CD14-positive monocyte (primary cell): Measurements from ENCODE around the gene C1orf226. TPM values are rescaled to one million over a fixed set of nuclear protein-coding genes. Genes with fewer than 3 reads are reported as not detected.
"Not testable (repeated sequence)": the region's sequence is repeated elsewhere in the genome, so short reads cannot be mapped to it uniquely, and the experiment has no call there.

Source experiments
- DNase-seq, 3 donors: peaks; one replicate each; pipeline ENCODE4 v3.0.0-alpha.2; 2011 to 2022
- H2AFZ ChIP-seq: 2 replicates; pipeline ENCODE4 v1.6.0; 2012; ENCODE audit warnings: mild to moderate bottlenecking, low read depth, low read length, inconsistent platforms; ENCODE audit not compliant: insufficient read depth, poor library complexity, severe bottlenecking
- H3K27ac ChIP-seq, 2 donors: 1 replicate in 1 of 2; 2 replicates in 1 of 2; pipeline ENCODE4 v1.5.1; 2012 to 2013; ENCODE audit warnings: low read length in 2 of 2, control low read depth in 1 of 2, inconsistent platforms in 1 of 2, low read depth in 1 of 2, mild to moderate bottlenecking in 1 of 2
- H3K27me3 ChIP-seq, 2 donors: one replicate each; pipeline versions ENCODE4 v1.6.0 to v1.6.1; 2011 to 2013; ENCODE audit warnings: low read length in 2 of 2; ENCODE audit not compliant: control insufficient read depth in 2 of 2, insufficient read depth in 2 of 2
- H3K36me3 ChIP-seq, 2 donors: replicated peaks in 1 of 2; 1 replicate in 1 of 2; 2 replicates in 1 of 2; pipeline versions ENCODE4 v1.5.1 to v1.6.1; 2012 to 2013; ENCODE audit warnings: low read length in 2 of 2, control low read depth in 1 of 2, inconsistent platforms in 1 of 2, mild to moderate bottlenecking in 1 of 2; ENCODE audit not compliant: insufficient read depth in 2 of 2, control insufficient read depth in 1 of 2
- H3K4me1 ChIP-seq, 2 donors: 1 replicate in 1 of 2; 2 replicates in 1 of 2; pipeline versions ENCODE4 v1.5.1 to v1.6.1; 2012 to 2013; ENCODE audit warnings: low read length in 2 of 2, control low read depth in 1 of 2, inconsistent platforms in 1 of 2, mild to moderate bottlenecking in 1 of 2, moderate library complexity in 1 of 2; ENCODE audit not compliant: insufficient read depth in 2 of 2, control insufficient read depth in 1 of 2
- H3K4me2 ChIP-seq: replicated peaks from 2 replicates; pipeline ENCODE3; 2012; ENCODE audit warnings: low read length, moderate library complexity, mild to moderate bottlenecking; ENCODE audit not compliant: poor library complexity, severe bottlenecking; ENCODE audit errors: extremely low read depth
- H3K4me3 ChIP-seq, 3 experiments: fragments of 200-600 bp in 1 of 3; sonication (generic) in 1 of 3; replicated peaks in 1 of 3; 1 replicate in 2 of 3; 2 replicates in 1 of 3; pipeline ENCODE4 v1.5.1; 2011 to 2013; ENCODE audit warnings: low read length in 3 of 3, mild to moderate bottlenecking in 3 of 3, control low read depth in 2 of 3, low read depth in 2 of 3, inconsistent platforms in 1 of 3, moderate library complexity in 1 of 3
- H3K79me2 ChIP-seq: 2 replicates; pipeline ENCODE4 v1.6.0; 2012; ENCODE audit warnings: mild to moderate bottlenecking, control low read depth, inconsistent platforms, low read length, moderate library complexity; ENCODE audit not compliant: insufficient read depth
- H3K9ac ChIP-seq: 2 replicates; pipeline ENCODE4 v1.6.0; 2017; ENCODE audit warnings: low read length, mild to moderate bottlenecking; ENCODE audit not compliant: insufficient read depth, poor library complexity, severe bottlenecking
- H3K9me3 ChIP-seq, 2 donors: replicated peaks in 1 of 2; 1 replicate in 1 of 2; 2 replicates in 1 of 2; pipeline versions ENCODE4 v1.5.1 to v1.6.1; 2012 to 2013; ENCODE audit warnings: low read length in 2 of 2, control low read depth in 1 of 2; ENCODE audit not compliant: control insufficient read depth in 1 of 2, insufficient read depth in 1 of 2
- H4K20me1 ChIP-seq: 2 replicates; pipeline ENCODE4 v1.6.0; 2012; ENCODE audit warnings: mild to moderate bottlenecking, low read length, control low read depth, moderate library complexity; ENCODE audit not compliant: insufficient read depth
- H3K27ac Mint-ChIP-seq, 7 donors: one replicate each; pipeline ENCODE4 v1.8.0; 2020; ENCODE audit warnings: mild to moderate bottlenecking in 7 of 7, mixed read lengths in 7 of 7, moderate library complexity in 6 of 7, inconsistent platforms in 2 of 7
- H3K27me3 Mint-ChIP-seq, 3 donors: one replicate each; pipeline ENCODE4 v1.8.0; 2021 to 2022; ENCODE audit warnings: low read depth in 3 of 3, mild to moderate bottlenecking in 3 of 3, mixed read lengths in 3 of 3, moderate library complexity in 3 of 3, inconsistent platforms in 1 of 3
- H3K36me3 Mint-ChIP-seq, 2 donors: one replicate each; pipeline ENCODE4 v1.8.0; 2020; ENCODE audit warnings: mixed read lengths in 2 of 2, inconsistent platforms in 1 of 2, mild to moderate bottlenecking in 1 of 2
- H3K4me1 Mint-ChIP-seq: one replicate; pipeline ENCODE4 v1.8.0; 2020; ENCODE audit warnings: mild to moderate bottlenecking, mixed read lengths
- H3K4me3 Mint-ChIP-seq, 2 donors: one replicate each; pipeline ENCODE4 v1.8.0; 2020; ENCODE audit warnings: mild to moderate bottlenecking in 2 of 2, mixed read lengths in 2 of 2, moderate library complexity in 1 of 2
- H3K9me3 Mint-ChIP-seq, 7 donors: one replicate each; pipeline ENCODE4 v1.8.0; 2020 to 2022; ENCODE audit warnings: mixed read lengths in 7 of 7, mild to moderate bottlenecking in 6 of 7, moderate library complexity in 6 of 7, inconsistent platforms in 2 of 7
- CTCF ChIP-seq: fragments of 200-600 bp; IDR thresholded peaks from one replicate; pipeline ENCODE4 v1.8.0; 2022; ENCODE audit warnings: antibody characterized with exemption, mild to moderate bottlenecking
- WGBS: methylation state at CpG from one replicate; pipeline ENCODE4 v1.1.5; 2013; ENCODE audit warnings: missing lambda C conversion rate; ENCODE audit not compliant: insufficient coverage; 5-methylcytosine and 5-hydroxymethylcytosine counted together
- intact Hi-C, 2 donors: fragments of 100-400 bp; cut with micrococcal nuclease; formaldehyde crosslinking; loops; one replicate each; pipeline versions ENCODE4 v1.15.0 to v1.15.1; 2023
- polyA plus RNA-seq, 3 donors: library from polyadenylated mRNA; depleted of rRNA in 1 of 3; unstranded in 2 of 3; stranded (reverse) in 1 of 3; fragments of 300-500 nt in 2 of 3; fragments of >200 nt in 1 of 3; fragmentation: Illumina TruSeq in 2 of 3; gene quantifications; 1 replicate in 2 of 3; 2 replicates in 1 of 3; pipeline ENCODE4 v1.2.3, GENCODE V29; 2012 to 2021

The C1orf226 gene
- polyA plus RNA-seq, 3 donors = 0.10 to 0.31 TPM; not detected in 1

- WGBS = 100% methylated on average over 1 of the region's 7 CpGs
- no peaks in the 10 kb centered on the region for H4K20me1 ChIP-seq
- Mint-ChIP-seq H3K4me1 (peaks cover 32% of the 10 kb centered on the region), H3K27ac (no peak overlapping the region), H3K4me3 (no peak overlapping the region), H3K27me3 (peaks cover 1 to 3% (median 3%) of the 10 kb centered on the region in 3 donors), H3K36me3 (no peaks in the 10 kb centered on the region), H3K9me3 (peaks cover 0 to 4% (median 2%) of the 10 kb centered on the region in 7 donors)
- no peaks in the 10 kb centered on the region for H3K27me3 ChIP-seq
- intact Hi-C loops = no loop called here
- DNase-seq = no peak
- H3K9ac ChIP-seq = no peak overlapping the region
- H3K4me1 ChIP-seq = peaks cover 16 to 23% of the 10 kb centered on the region in 2 donors
- no peaks in the 10 kb centered on the region for H3K36me3 ChIP-seq
- H2AFZ ChIP-seq = no peak overlapping the region
- H3K27ac ChIP-seq = no peak overlapping the region
- no peaks in the 10 kb centered on the region for H3K9me3 ChIP-seq
- H3K4me2 ChIP-seq = no peak overlapping the region
- TF ChIP-seq CTCF = no peak
- no peak overlapping the region for H3K4me3 ChIP-seq
- H3K79me2 ChIP-seq = no peaks in the 10 kb centered on the region
These were observed 36.1 kb downstream of the C1orf226 start for GRCh38 chr1:162417650-162418049.

- H3K27ac ChIP-seq, H3K9me3 ChIP-seq, H3K4me3 ChIP-seq, H3K79me2 ChIP-seq, H2AFZ ChIP-seq, H3K36me3 ChIP-seq, H4K20me1 ChIP-seq, H3K9ac ChIP-seq, H3K9me3 Mint-ChIP-seq, H3K27me3 Mint-ChIP-seq, intact Hi-C loops, H3K27me3 ChIP-seq, H3K36me3 Mint-ChIP-seq, H3K4me2 ChIP-seq, H3K4me3 Mint-ChIP-seq, DNase-seq: not testable (repeated sequence)
- WGBS = no CpG with 5 or more reads among the region's 7 CpGs
- Mint-ChIP-seq H3K27ac (peak overlapping the region in 1 of 7 donors; percentile 6), H3K4me1 (peaks cover 32% of the 10 kb centered on the region)
- H3K4me1 ChIP-seq = peaks cover 23 to 25% of the 10 kb centered on the region in 2 donors
These were observed 37.1 kb downstream of the C1orf226 start for GRCh38 chr1:162418584-162418983.

GRCh38 chr1:162419450-162419931 lies 38.0 kb downstream of the C1orf226 start:
- H3K27me3 Mint-ChIP-seq, H3K27ac Mint-ChIP-seq, H3K4me2 ChIP-seq, H3K36me3 Mint-ChIP-seq, DNase-seq, H3K79me2 ChIP-seq, H3K9ac ChIP-seq, H3K27ac ChIP-seq, intact Hi-C loops, H4K20me1 ChIP-seq, H3K4me3 ChIP-seq, H3K36me3 ChIP-seq, H2AFZ ChIP-seq, H3K9me3 Mint-ChIP-seq, H3K4me3 Mint-ChIP-seq, H3K27me3 ChIP-seq, H3K9me3 ChIP-seq: not testable (repeated sequence)
- WGBS = 66% methylated on average over 4 of the region's 9 CpGs
- peaks cover 39% of the 10 kb centered on the region for H3K4me1 Mint-ChIP-seq
- H3K4me1 ChIP-seq = peaks cover 32 to 34% of the 10 kb centered on the region in 2 donors
